HepG2 (cell line): ENCODE data around the gene MRM1. TPM values are rescaled to one million over a fixed set of nuclear protein-coding genes. Genes with fewer than 3 reads are reported as not detected.
"Not testable (repeated sequence)": the region's sequence is repeated elsewhere in the genome, so short reads cannot be mapped to it uniquely, and the experiment has no call there.

Experiments
- ATAC-seq: fragments of 200-7000 bp; cut with Tn5 transposase; 3 replicates; pipeline ENCODE4 v1.9.1; 2020; ENCODE audit warnings: mild to moderate bottlenecking, moderate library complexity
- BruUV-seq: library from RNA; stranded (reverse); fragments of 400-500 nt; replicated peaks from 2 replicates; lab custom pipeline; 2021; lab: Mats Ljungman, UMichigan
- CTCF ChIA-PET: fragments of 300-600 bp; formaldehyde crosslinking; extraction: SDS; loops from one replicate; lab custom pipeline; 2021; ENCODE audit warnings: low total read pairs, inconsistent platforms, low intra/inter-chr PET ratio; lab: Yijun Ruan, JAX
- POLR2A ChIA-PET: fragments of 350-600 bp; sonication (Branson Sonifier 250); formaldehyde crosslinking; loops from one replicate; lab custom pipeline; 2020; ENCODE audit warnings: antibody characterized with exemption, inconsistent platforms; lab: Yijun Ruan, JAX
- DNase-seq: peaks from one replicate; pipeline ENCODE4 v3.0.0-alpha.2; 2015; ENCODE audit warnings: low spot score
- FAIRE-seq: peaks from 3 replicates; lab custom pipeline; 2011; peaks lifted over from hg19 to GRCh38; lab: Jason Lieb, UNC
- H2AFZ ChIP-seq: one replicate; pipeline ENCODE4 v1.6.1; 2011; ENCODE audit warnings: low read length, inconsistent platforms
- H3K27ac ChIP-seq: fragments of 300-600 bp; 3 replicates; pipeline ENCODE4 v1.8.0; 2011; ENCODE audit warnings: mixed run types, mild to moderate bottlenecking, mixed read lengths, low read length, inconsistent platforms; ENCODE audit not compliant: insufficient read depth; ENCODE audit errors: extremely low read length
- H3K27me3 ChIP-seq, 2 experiments: fragments of 200-600 bp in 1 of 2; 2 replicates in 1 of 2; 3 replicates in 1 of 2; pipeline versions ENCODE4 v1.6.0 to v1.8.0; 2011; ENCODE audit warnings: low read length in 2 of 2, mild to moderate bottlenecking in 2 of 2, moderate library complexity in 2 of 2, inconsistent platforms in 1 of 2; ENCODE audit not compliant: insufficient read depth in 2 of 2, control insufficient read depth in 1 of 2
- H3K36me3 ChIP-seq, 2 experiments: fragments of 200-600 bp in 1 of 2; replicated peaks in 1 of 2; 2 replicates in 1 of 2; 3 replicates in 1 of 2; pipeline versions ENCODE4 v1.5.1 to v1.8.0; 2011; ENCODE audit warnings: low read length in 2 of 2, inconsistent platforms in 1 of 2; ENCODE audit not compliant: insufficient read depth in 2 of 2, control insufficient read depth in 1 of 2
- H3K4me1 ChIP-seq: 2 replicates; pipeline ENCODE4 v1.5.1; 2012; ENCODE audit warnings: low read length, inconsistent platforms; ENCODE audit not compliant: insufficient read depth
- H3K4me2 ChIP-seq: 2 replicates; pipeline ENCODE4 v1.6.0; 2011; ENCODE audit warnings: low read depth, low read length, inconsistent platforms
- H3K4me3 ChIP-seq, 3 experiments: fragments of 200-600 bp in 1 of 3; sonication (generic), shearing (Covaris generic) in 1 of 3; replicated peaks in 1 of 3; 2 replicates each; pipeline ENCODE4 v1.5.1; 2011 to 2016; ENCODE audit warnings: low read length in 3 of 3, inconsistent platforms in 2 of 3, low read depth in 2 of 3, mild to moderate bottlenecking in 2 of 3, control low read depth in 1 of 3, mixed read lengths in 1 of 3; ENCODE audit not compliant: insufficient read depth in 1 of 3
- H3K79me2 ChIP-seq: one replicate; pipeline ENCODE4 v1.6.1; 2011; ENCODE audit warnings: low read length, inconsistent platforms; ENCODE audit not compliant: insufficient read depth
- H3K9ac ChIP-seq: 2 replicates; pipeline ENCODE4 v1.6.0; 2011; ENCODE audit warnings: mild to moderate bottlenecking, low read depth, low read length, inconsistent platforms; ENCODE audit not compliant: insufficient read depth
- H3K9me3 ChIP-seq: 2 replicates; pipeline ENCODE4 v1.5.1; 2012; ENCODE audit warnings: mild to moderate bottlenecking, low read length
- H4K20me1 ChIP-seq: 2 replicates; pipeline ENCODE4 v1.6.0; 2011; ENCODE audit warnings: inconsistent platforms, mild to moderate bottlenecking, low read length, moderate library complexity; ENCODE audit not compliant: insufficient read depth
- AHR ChIP-seq: IDR thresholded peaks from 2 replicates; pipeline ENCODE4 v1.6.1; 2018; ENCODE audit warnings: missing genetic modification reagents, missing compliant biosample characterization
- MAF1 ChIP-seq: sonication (generic); formaldehyde crosslinking; IDR thresholded peaks from 2 replicates; pipeline ENCODE4 v1.5.0; 2020; ENCODE audit warnings: missing genetic modification reagents, borderline replicate concordance
- NR2F2 ChIP-seq: IDR thresholded peaks from 2 replicates; pipeline ENCODE4 v1.6.1; 2012; ENCODE audit warnings: low read depth, inconsistent platforms, borderline replicate concordance
- SP140L ChIP-seq: sonication (generic); formaldehyde crosslinking; IDR thresholded peaks from 2 replicates; pipeline ENCODE4 v1.4.0; 2020; ENCODE audit warnings: missing genetic modification reagents, borderline replicate concordance
- ZNF121 ChIP-seq: sonication (generic); formaldehyde crosslinking; IDR thresholded peaks from 2 replicates; pipeline ENCODE4 v1.5.0; 2020; ENCODE audit warnings: mild to moderate bottlenecking, missing genetic modification reagents
- WGBS: methylation state at CpG from one replicate; pipeline ENCODE4 v1.1.6; 2017; ENCODE audit warnings: low lambda C conversion rate; 5-methylcytosine and 5-hydroxymethylcytosine counted together
- in situ Hi-C: cut with HindIII; loops from 2 replicates; pipeline ENCODE4 v1.10.0; 2017; ENCODE audit warnings: low pct_unique_long_range_greater_than_20kb; ENCODE audit not compliant: extremely low pct_ligation_motif_present
- intact Hi-C: fragments of 100-400 bp; cut with micrococcal nuclease; formaldehyde crosslinking; loops from one replicate; pipeline ENCODE4 v1.10.0; 2022; ENCODE audit not compliant: unreplicated experiment
- polyA plus RNA-seq, 8 experiments: library from polyadenylated mRNA; depleted of rRNA in 3 of 8; stranded (reverse) in 7 of 8; unstranded in 1 of 8; fragments of >200 nt; fragmentation: Illumina TruSeq in 4 of 8; extraction: Trizol in 4 of 8; gene quantifications; 2 replicates each; pipeline versions ENCODE4 v1.2.1 to v1.2.3, GENCODE V29; 2011 to 2016; ENCODE audit warnings: low read depth in 4 of 8, missing spikeins in 1 of 8, mixed read lengths in 1 of 8; ENCODE audit not compliant: insufficient read depth in 1 of 8
- total RNA-seq, 5 experiments: library from RNA; depleted of rRNA; stranded (reverse); fragments of >200 nt; fragmentation: Illumina TruSeq; extraction: Trizol; gene quantifications; 2 replicates each; pipeline ENCODE4 v1.2.3, GENCODE V29; 2016; ENCODE audit warnings: low read depth in 1 of 5

The MRM1 gene
- total and polyA plus RNA-seq, 2 of the 13 experiments (the other 11 are each of a cell fraction or from before 2014, with no cell fraction given), result 4.1 to 11.3 TPM

GRCh38 chr17:36605028-36605427, 3.6 kb downstream of the MRM1 start:
- in situ Hi-C loops, result loop anchor here (25.0 kb wide), 1 partner anchor 632 kb away; no protein-coding TSS in a partner anchor
- H3K36me3 ChIP-seq, CTCF ChIA-PET, POLR2A ChIA-PET, H3K9ac ChIP-seq, H3K4me2 ChIP-seq, H2AFZ ChIP-seq, ATAC-seq, BruUV-seq, FAIRE-seq, H3K4me3 ChIP-seq, H3K27ac ChIP-seq, DNase-seq, intact Hi-C loops, H3K9me3 ChIP-seq, H3K27me3 ChIP-seq, H4K20me1 ChIP-seq: not testable (repeated sequence)
- Histone ChIP-seq H3K79me2 (peaks cover 23% of the 10 kb centered on the region), H3K4me1 (peaks cover 29% of the 10 kb centered on the region)
- 96% methylated on average over 5 of the region's 5 CpGs for WGBS
- peak; percentile 71 for TF ChIP-seq ZNF121 (CRISPR knock-in tag)

GRCh38 chr17:36608280-36608679, 6.9 kb downstream of the MRM1 start:
- ChIA-PET POLR2A (no interaction called here), CTCF (no interaction called here)
- Histone ChIP-seq H3K4me1 (peaks cover 17% of the 10 kb centered on the region), H2AFZ (no peak overlapping the region), H3K9ac (no peak overlapping the region), H3K27ac (no peak overlapping the region), H3K4me2 (no peak overlapping the region), H3K27me3 (no peaks in the 10 kb centered on the region), H3K9me3 (no peaks in the 10 kb centered on the region), H4K20me1 (peaks cover 7% of the 10 kb centered on the region; the same call in 1 of the 2 replicates), H3K36me3 (0 out of 5 replicates have a peak, but pooled peaks cover 0 to 3% of the 10 kb centered on the region in 2 experiments), H3K79me2 (peaks cover 9% of the 10 kb centered on the region), H3K4me3 (no peak overlapping the region)
- DNase-seq (no peak), FAIRE-seq (no peak), ATAC-seq (no peak)
- intact Hi-C loops (no loop called here), in situ Hi-C loops (loop anchor here (25.0 kb wide), 1 partner anchor 629 kb away; no protein-coding TSS in a partner anchor)
- no TSS peak for BruUV-seq
- 93% methylated on average over 7 of the region's 7 CpGs for WGBS
- TF ChIP-seq MAF1 (CRISPR knock-in tag) (no peak), AHR (no peak), NR2F2 (no peak), SP140L (CRISPR knock-in tag) (no peak)
